DND-41 (cell line): Measurements from ENCODE around the gene EEFSEC.

Experiments
- EZH2 ChIP-seq: IDR thresholded peaks from 3 replicates; pipeline ENCODE4 v1.6.1; 2012; ENCODE audit warnings: borderline replicate concordance, low read depth, mild to moderate bottlenecking, moderate library complexity, low read length, inconsistent platforms; ENCODE audit not compliant: severe bottlenecking
- TF ChIP-seq, protein P1 (sequence below): IDR thresholded peaks from 2 replicates; pipeline ENCODE4 v1.5.1; 2012; ENCODE audit warnings: borderline replicate concordance, low read length, moderate library complexity, mild to moderate bottlenecking; ENCODE audit not compliant: poor library complexity, severe bottlenecking; ENCODE audit errors: extremely low read depth

GRCh38 chr3:128307781-128308469, 154.6 kb downstream of the EEFSEC start:
- TF ChIP-seq, protein P1, sequence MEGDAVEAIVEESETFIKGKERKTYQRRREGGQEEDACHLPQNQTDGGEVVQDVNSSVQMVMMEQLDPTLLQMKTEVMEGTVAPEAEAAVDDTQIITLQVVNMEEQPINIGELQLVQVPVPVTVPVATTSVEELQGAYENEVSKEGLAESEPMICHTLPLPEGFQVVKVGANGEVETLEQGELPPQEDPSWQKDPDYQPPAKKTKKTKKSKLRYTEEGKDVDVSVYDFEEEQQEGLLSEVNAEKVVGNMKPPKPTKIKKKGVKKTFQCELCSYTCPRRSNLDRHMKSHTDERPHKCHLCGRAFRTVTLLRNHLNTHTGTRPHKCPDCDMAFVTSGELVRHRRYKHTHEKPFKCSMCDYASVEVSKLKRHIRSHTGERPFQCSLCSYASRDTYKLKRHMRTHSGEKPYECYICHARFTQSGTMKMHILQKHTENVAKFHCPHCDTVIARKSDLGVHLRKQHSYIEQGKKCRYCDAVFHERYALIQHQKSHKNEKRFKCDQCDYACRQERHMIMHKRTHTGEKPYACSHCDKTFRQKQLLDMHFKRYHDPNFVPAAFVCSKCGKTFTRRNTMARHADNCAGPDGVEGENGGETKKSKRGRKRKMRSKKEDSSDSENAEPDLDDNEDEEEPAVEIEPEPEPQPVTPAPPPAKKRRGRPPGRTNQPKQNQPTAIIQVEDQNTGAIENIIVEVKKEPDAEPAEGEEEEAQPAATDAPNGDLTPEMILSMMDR, result no peak
- TF ChIP-seq EZH2, result no peak
